Mesothelial cell of epicardium (in vitro differentiated cells): ENCODE results near the gene IZUMO1. TPM values are rescaled to one million over a fixed set of nuclear protein-coding genes. Genes with fewer than 3 reads are reported as not detected.
A peak's percentile ranks its signal among the peaks of the same experiment; 100 is the strongest.

Experiments
- DNase-seq, 2 experiments: peaks; one replicate each; pipeline ENCODE4 v3.0.0; 2021; ENCODE audit warnings: low spot score in 2 of 2; ENCODE audit not compliant: unreplicated experiment in 2 of 2
- H3K27ac Mint-ChIP-seq: 2 replicates; pipeline ENCODE4 v1.8.0; 2021; ENCODE audit warnings: mixed read lengths
- H3K27me3 Mint-ChIP-seq: 2 replicates; pipeline ENCODE4 v1.8.0; 2021; ENCODE audit warnings: low read depth, mixed read lengths
- H3K36me3 Mint-ChIP-seq: 2 replicates; pipeline ENCODE4 v1.8.0; 2021; ENCODE audit warnings: mixed read lengths
- H3K4me1 Mint-ChIP-seq: 2 replicates; pipeline ENCODE4 v1.8.0; 2021; ENCODE audit warnings: mixed read lengths
- H3K4me3 Mint-ChIP-seq: 2 replicates; pipeline ENCODE4 v1.8.0; 2021; ENCODE audit warnings: mild to moderate bottlenecking, moderate library complexity, mixed read lengths
- H3K9me3 Mint-ChIP-seq: 2 replicates; pipeline ENCODE4 v1.8.0; 2021; ENCODE audit warnings: mixed read lengths
- total RNA-seq: library from RNA; stranded (reverse); gene quantifications from 3 replicates; pipeline ENCODE4 v1.2.1, GENCODE V29; 2021
- TF ChIP-seq, protein P1 (sequence below): fragments of 200-600 bp; sonication (generic); IDR thresholded peaks from one replicate; pipeline ENCODE4 v1.5.0; 2021; ENCODE audit warnings: antibody characterized with exemption; ENCODE audit not compliant: unreplicated experiment

IZUMO1 gene
- total RNA-seq, 1 donor from 2014 or later = 0.80 TPM

DNA sequence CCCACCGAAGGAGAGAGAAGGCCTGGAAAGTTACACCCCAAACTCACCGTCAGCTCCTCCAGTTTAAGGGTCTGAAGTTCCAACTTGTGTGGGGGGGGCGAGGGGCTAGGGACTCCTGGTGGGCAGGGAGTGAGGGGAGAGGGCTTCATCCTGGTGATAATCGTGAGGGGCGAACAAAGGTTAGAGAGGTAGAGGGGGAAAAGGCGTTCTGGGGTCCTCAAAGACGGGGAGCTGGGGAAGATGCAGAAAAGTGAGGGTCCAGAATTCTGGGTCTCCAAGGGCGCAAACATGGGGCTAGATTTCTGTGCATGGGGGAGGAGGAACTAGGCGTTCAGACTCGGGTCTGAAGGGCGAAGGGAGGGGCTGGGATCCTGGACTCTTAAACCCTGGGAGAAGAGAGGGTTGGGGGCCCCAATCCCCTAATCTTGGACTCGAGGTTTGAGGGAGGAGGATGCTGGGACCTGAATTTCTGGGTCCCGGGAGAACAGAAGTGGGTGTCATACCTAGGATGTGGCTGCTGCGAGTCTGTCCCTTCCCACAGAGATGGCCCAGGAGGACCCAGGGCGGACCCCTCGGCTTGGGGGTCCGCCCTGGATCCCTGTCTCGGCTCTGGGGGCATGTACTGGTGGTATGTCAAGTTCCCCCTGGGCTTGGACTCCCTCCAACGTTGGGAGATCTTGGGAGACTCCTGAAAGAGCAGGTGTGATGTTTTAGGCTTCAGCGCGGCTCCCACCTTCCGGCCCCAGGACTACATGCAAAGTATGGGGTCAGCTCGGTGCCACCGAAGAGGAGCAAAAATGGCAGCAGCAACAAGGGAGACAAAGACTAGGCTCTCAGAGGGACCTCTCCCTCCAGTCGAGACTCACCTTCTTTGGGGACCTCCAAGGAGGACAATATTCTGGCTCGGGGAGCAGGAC, 31.7 kb downstream of the IZUMO1 start:
- Mint-ChIP-seq H3K4me1 (peaks cover 40% of the 10 kb centered on the region), H3K27ac (peak overlapping the region; percentile 97), H3K4me3 (peak overlapping the region; percentile 90), H3K27me3 (no peaks in the 10 kb centered on the region), H3K9me3 (peaks cover 4% of the 10 kb centered on the region), H3K36me3 (peaks cover 9% of the 10 kb centered on the region)
- TF ChIP-seq, protein P1, sequence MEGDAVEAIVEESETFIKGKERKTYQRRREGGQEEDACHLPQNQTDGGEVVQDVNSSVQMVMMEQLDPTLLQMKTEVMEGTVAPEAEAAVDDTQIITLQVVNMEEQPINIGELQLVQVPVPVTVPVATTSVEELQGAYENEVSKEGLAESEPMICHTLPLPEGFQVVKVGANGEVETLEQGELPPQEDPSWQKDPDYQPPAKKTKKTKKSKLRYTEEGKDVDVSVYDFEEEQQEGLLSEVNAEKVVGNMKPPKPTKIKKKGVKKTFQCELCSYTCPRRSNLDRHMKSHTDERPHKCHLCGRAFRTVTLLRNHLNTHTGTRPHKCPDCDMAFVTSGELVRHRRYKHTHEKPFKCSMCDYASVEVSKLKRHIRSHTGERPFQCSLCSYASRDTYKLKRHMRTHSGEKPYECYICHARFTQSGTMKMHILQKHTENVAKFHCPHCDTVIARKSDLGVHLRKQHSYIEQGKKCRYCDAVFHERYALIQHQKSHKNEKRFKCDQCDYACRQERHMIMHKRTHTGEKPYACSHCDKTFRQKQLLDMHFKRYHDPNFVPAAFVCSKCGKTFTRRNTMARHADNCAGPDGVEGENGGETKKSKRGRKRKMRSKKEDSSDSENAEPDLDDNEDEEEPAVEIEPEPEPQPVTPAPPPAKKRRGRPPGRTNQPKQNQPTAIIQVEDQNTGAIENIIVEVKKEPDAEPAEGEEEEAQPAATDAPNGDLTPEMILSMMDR = no peak
- no peak for DNase-seq

DNA sequence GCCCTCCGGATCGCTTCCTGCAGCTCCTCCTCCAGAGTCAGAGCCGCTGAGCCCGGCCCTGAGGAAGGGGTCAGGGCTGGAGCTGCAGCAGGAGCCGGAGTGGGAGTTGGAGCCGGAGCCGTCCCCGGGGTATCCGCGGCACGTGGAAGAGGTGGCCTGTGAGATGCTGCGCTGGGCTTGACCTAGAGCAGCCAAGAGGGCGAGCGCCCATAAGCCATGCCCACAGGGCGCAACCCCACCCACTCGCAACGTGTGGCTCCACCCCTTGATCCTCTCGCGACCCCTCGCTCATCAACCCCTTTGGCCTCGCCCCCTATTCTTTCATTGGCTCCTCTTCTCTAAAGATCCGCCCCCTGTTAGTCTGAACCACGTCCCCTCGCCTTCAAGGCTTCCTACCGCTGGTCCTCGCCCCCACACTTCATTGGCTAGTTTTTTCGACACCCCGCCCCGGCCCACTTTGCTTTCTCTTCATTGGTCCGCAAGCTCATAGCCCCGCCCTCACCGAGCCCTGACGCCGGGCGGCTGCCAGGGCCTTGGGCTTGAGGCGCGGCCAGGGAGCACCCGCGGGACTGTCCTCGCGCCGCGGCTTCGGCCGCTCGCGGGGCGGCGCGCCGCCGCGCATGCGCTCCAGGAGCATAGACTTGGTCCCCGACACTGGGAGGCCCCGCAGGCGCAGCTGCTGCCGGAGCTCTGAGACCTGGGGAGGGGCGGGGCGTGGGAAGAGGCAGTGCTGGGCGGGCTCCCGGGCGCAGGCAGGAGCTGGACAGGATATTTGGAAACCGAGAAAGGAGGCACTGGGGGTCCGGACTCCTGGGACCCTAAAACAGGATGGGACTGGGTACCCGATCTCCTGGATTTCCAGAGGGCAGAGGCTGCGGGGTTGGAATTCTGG, 32.6 kb downstream of the IZUMO1 start:
- Mint-ChIP-seq H3K4me1 (peaks cover 38% of the 10 kb centered on the region), H3K9me3 (peaks cover 4% of the 10 kb centered on the region), H3K4me3 (peak overlapping the region; percentile 90), H3K27ac (peak overlapping the region; percentile 97), H3K36me3 (peaks cover 12% of the 10 kb centered on the region), H3K27me3 (no peaks in the 10 kb centered on the region)
- TF ChIP-seq, protein P1 = no peak
- peak; percentile 98 to 99 for DNase-seq

DNA sequence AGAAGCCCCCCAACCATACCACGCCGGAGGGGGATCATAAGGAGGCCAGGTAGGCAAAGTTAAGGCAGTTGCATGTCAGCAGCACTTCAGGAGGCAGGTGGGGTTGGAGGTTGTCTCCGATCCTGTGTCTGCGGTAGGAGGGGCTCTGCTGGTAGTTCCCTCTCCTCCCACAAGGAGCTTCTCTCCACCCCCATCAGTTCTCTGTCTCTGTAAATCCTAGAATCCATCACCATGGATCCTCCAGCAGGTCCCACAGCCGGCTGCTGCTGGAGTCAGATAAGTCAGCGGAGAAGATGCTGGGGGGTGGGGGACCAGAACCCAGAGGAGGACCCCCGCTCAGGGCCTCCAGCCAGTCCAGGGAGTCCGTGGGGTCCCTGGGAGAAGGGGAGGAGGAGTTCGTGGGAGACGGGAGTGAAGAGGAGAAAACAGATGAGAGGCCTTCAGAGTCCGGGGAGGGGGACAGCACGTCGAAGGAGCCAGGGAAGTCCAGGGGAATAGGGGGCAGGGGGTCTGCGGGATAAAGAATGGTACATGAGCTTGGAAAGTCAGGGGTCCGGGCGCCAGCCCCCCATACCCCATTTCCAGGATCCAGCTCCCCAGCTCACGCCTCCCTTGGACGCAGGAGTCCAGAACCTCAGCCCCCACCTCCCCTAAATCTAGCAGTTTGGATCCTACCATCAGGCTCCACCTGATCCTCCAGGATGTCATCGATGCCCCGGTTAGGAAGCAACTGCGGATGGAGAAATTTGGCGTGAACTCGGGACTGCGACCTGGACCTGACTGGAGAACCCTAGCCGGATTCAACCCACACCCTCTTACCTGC, 33.5 kb downstream of the IZUMO1 start:
- TF ChIP-seq, protein P1 = peak; percentile 11
- Mint-ChIP-seq H3K4me1 (peaks cover 39% of the 10 kb centered on the region), H3K4me3 (peak overlapping the region; percentile 90), H3K27ac (peak overlapping the region; percentile 90), H3K36me3 (peaks cover 14% of the 10 kb centered on the region), H3K27me3 (no peaks in the 10 kb centered on the region), H3K9me3 (peaks cover 8% of the 10 kb centered on the region)
- peak in 1 of 2 experiments; percentile 46 for DNase-seq

- H3K27ac Mint-ChIP-seq = no peak overlapping the region
- H3K4me3 Mint-ChIP-seq = no peak overlapping the region
- TF ChIP-seq, protein P1 = no peak
- peaks cover 8% of the 10 kb centered on the region for H3K9me3 Mint-ChIP-seq
- H3K27me3 Mint-ChIP-seq = no peaks in the 10 kb centered on the region
- H3K4me1 Mint-ChIP-seq = peaks cover 30% of the 10 kb centered on the region
- no peak for DNase-seq
- peaks cover 18% of the 10 kb centered on the region for H3K36me3 Mint-ChIP-seq
Measured at GRCh38 chr19:48711106-48711662, 35.5 kb downstream of the IZUMO1 start.

DNA sequence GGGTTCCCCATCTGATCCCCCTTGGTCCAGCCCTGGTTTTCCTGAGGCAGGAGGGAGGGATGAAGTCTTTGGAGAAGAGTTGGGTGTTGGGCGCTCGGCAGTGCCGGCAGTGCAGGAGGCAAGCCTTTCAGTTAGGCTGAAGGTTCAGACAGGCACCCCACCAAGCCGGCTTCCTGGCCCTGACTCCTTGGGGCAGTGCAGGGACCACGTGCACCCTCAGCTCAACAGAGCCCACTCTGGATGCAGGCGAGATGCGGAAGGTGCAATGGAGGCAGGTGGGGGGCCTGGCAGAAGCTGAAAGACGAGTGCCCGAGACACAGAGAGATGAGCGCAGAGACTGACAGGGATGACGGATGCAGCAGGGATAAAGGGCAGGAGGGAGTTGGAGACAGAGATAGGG, 38.2 kb downstream of the IZUMO1 start:
- TF ChIP-seq, protein P1 = no peak
- H3K4me3 Mint-ChIP-seq = no peak overlapping the region
- H3K4me1 Mint-ChIP-seq = peaks cover 13% of the 10 kb centered on the region
- no peak for DNase-seq
- peaks cover 8% of the 10 kb centered on the region for H3K9me3 Mint-ChIP-seq
- no peaks in the 10 kb centered on the region for H3K27me3 Mint-ChIP-seq
- peaks cover 37% of the 10 kb centered on the region for H3K36me3 Mint-ChIP-seq
- no peak overlapping the region for H3K27ac Mint-ChIP-seq
